Measurements from ENCODE around the gene SCO1. TPM values are rescaled to one million over a fixed set of nuclear protein-coding genes. Genes with fewer than 3 reads are reported as not detected.
"Not testable (repeated sequence)": the region's sequence is repeated elsewhere in the genome, so short reads cannot be mapped to it uniquely, and the experiment has no call there.

The SCO1 gene
- total RNA-seq, 1 experiment from 2014 or later, result 60.3 TPM

DNA sequence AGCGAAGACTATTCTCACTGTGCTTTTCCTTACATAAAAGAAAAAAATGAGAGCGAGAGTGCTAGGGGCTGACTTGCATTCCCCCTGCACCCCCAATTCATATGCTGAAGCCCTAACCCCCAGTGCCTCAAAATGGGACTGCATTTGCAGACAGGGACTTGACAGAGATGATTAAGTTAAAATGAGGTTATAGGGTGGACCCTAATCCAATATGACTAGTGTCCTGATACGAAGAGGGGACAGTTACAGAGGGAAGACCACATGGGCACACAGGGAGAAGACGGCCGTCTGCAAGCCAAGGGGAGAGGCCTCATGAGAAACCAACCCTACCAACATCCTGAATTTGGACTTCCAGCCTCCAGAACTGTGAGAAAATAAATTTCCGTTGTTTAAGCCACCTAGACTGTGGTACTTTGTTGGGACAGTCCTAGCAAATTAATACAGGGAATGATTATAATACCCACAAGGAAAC lies 34.1 kb upstream of the SCO1 start:
- Histone ChIP-seq H2BK15ac (ENCODE audit: low read depth, low read length) (no peak overlapping the region), H3K14ac (ENCODE audit: insufficient read depth, low read length) (no peak overlapping the region), H3K4ac (ENCODE audit: low read depth, low read length) (no peak overlapping the region), H3K79me1 (ENCODE audit: insufficient read depth, low read depth, low read length, poor library complexity, severe bottlenecking) (no peaks in the 10 kb centered on the region), H3T11ph (ENCODE audit: low read length) (no peak overlapping the region), H3K4me2 (ENCODE audit: insufficient read depth, insufficient read length, low read length) (peak overlapping the region; percentile 65), H3K4me1 (ENCODE audit: insufficient read depth, low read length) (no peaks in the 10 kb centered on the region; the same call in 1 of the 2 replicates), H3K18ac (ENCODE audit: insufficient read length, low read depth, low read length) (no peak overlapping the region), H3K23me2 (ENCODE audit: insufficient read length, low read depth, low read length, poor library complexity, severe bottlenecking) (no peaks in the 10 kb centered on the region), H3K79me2 (ENCODE audit: insufficient read depth, low read length) (no peaks in the 10 kb centered on the region), H2AK5ac (ENCODE audit: insufficient read length, low read length) (no peak overlapping the region), H2BK120ac (ENCODE audit: low read depth, low read length, poor library complexity, severe bottlenecking) (no peak overlapping the region), H2BK5ac (ENCODE audit: insufficient read length, low read length) (no peak overlapping the region), H2BK20ac (ENCODE audit: low read depth, low read length, poor library complexity, severe bottlenecking) (no peak overlapping the region), H2AFZ (ENCODE audit: low read length) (no peak overlapping the region), H4K91ac (ENCODE audit: insufficient read length, low read depth, low read length) (no peak overlapping the region), H2BK12ac (ENCODE audit: insufficient read length, low read depth, low read length) (no peak overlapping the region), H3K27ac (ENCODE audit: insufficient read length, low read depth, low read length) (no peak overlapping the region), H3K56ac (ENCODE audit: insufficient read length, low read depth, low read length) (no peak overlapping the region), H4K8ac (replicated peaks; ENCODE audit: insufficient read length, low read depth, low read length) (no peak overlapping the region), H3K9me3 (ENCODE audit: control insufficient read depth, low read depth, low read length) (no peaks in the 10 kb centered on the region), H3K27me3 (ENCODE audit: insufficient read depth, low read length) (no peaks in the 10 kb centered on the region), H4K5ac (ENCODE audit: insufficient read length, low read depth, low read length) (no peak overlapping the region), H3K23ac (ENCODE audit: insufficient read length, low read depth, low read length) (no peak overlapping the region), H4K20me1 (ENCODE audit: control insufficient read depth, insufficient read depth, insufficient read length) (no peaks in the 10 kb centered on the region), H3K9ac (ENCODE audit: extremely low read depth, insufficient read length, low read length) (no peak overlapping the region)
- peak overlapping the region; percentile 79 to 90 for H3K4me3 Mint-ChIP-seq
- H3K27ac Mint-ChIP-seq, result no peak overlapping the region
- TF ChIP-seq, protein P1, sequence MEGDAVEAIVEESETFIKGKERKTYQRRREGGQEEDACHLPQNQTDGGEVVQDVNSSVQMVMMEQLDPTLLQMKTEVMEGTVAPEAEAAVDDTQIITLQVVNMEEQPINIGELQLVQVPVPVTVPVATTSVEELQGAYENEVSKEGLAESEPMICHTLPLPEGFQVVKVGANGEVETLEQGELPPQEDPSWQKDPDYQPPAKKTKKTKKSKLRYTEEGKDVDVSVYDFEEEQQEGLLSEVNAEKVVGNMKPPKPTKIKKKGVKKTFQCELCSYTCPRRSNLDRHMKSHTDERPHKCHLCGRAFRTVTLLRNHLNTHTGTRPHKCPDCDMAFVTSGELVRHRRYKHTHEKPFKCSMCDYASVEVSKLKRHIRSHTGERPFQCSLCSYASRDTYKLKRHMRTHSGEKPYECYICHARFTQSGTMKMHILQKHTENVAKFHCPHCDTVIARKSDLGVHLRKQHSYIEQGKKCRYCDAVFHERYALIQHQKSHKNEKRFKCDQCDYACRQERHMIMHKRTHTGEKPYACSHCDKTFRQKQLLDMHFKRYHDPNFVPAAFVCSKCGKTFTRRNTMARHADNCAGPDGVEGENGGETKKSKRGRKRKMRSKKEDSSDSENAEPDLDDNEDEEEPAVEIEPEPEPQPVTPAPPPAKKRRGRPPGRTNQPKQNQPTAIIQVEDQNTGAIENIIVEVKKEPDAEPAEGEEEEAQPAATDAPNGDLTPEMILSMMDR (conservative IDR thresholded peaks at IDR 0.05), result 0 out of 3 replicates have a peak, but pooled peaks have one; percentile 13
- peaks cover 0 to 2% of the 10 kb centered on the region in 2 experiments; a peak in 4 of 5 replicates for H3K9me3 Mint-ChIP-seq
- no peak for DNase-seq
- WGBS (ENCODE audit: extremely low coverage, insufficient read length, low lambda C conversion rate), result no CpG with 5 or more reads among the region's 6 CpGs
- H3K36me3 Mint-ChIP-seq (ENCODE audit: insufficient read depth in 1 of 3, low read depth in 3 of 3), result peaks cover 0 to 4% (median 2%) of the 10 kb centered on the region in 3 experiments; a peak in 4 of 7 replicates
- peaks cover 20 to 21% of the 10 kb centered on the region in 2 experiments for H3K4me1 Mint-ChIP-seq
- peaks cover 1% of the 10 kb centered on the region; the same call in 1 of the 2 replicates for H3K27me3 Mint-ChIP-seq (ENCODE audit: low read depth)

DNA sequence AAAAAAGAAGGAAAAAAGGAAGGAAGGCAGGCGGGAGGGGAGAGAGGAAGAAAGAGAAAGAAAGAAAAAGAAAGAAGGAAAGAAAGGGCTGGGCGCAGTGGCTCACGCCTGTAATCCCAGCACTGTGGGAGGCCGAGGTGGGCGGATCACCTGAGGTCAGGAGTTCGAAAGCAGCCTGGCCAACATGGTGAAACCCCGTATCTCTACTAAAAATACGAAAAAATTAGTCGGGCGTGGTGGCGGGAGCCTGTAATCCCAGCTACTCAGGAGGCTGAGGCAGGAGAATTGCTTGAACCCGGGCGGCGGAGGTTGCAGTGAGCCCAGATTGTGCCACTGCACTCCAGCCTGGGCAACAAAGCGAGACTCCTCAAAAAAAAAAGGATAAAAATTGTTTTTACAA lies 32.9 kb upstream of the SCO1 start:
- DNase-seq, result peak; percentile 18
- not testable (repeated sequence) for H3K79me2 ChIP-seq (ENCODE audit: insufficient read depth, low read length); H3K9me3 ChIP-seq (ENCODE audit: control insufficient read depth, low read depth, low read length); H2BK120ac ChIP-seq (ENCODE audit: low read depth, low read length, poor library complexity, severe bottlenecking); H3K36me3 Mint-ChIP-seq (ENCODE audit: insufficient read depth in 1 of 3, low read depth in 3 of 3); H3T11ph ChIP-seq (ENCODE audit: low read length); H3K4ac ChIP-seq (ENCODE audit: low read depth, low read length); H2BK12ac ChIP-seq (ENCODE audit: insufficient read length, low read depth, low read length); H3K14ac ChIP-seq (ENCODE audit: insufficient read depth, low read length); H2BK5ac ChIP-seq (ENCODE audit: insufficient read length, low read length); H4K8ac ChIP-seq (replicated peaks; ENCODE audit: insufficient read length, low read depth, low read length); H3K27me3 Mint-ChIP-seq (ENCODE audit: low read depth); H3K79me1 ChIP-seq (ENCODE audit: insufficient read depth, low read depth, low read length, poor library complexity, severe bottlenecking); H3K23me2 ChIP-seq (ENCODE audit: insufficient read length, low read depth, low read length, poor library complexity, severe bottlenecking); H2AFZ ChIP-seq (ENCODE audit: low read length); H3K9me3 Mint-ChIP-seq; H3K27me3 ChIP-seq (ENCODE audit: insufficient read depth, low read length); H3K56ac ChIP-seq (ENCODE audit: insufficient read length, low read depth, low read length); H2BK15ac ChIP-seq (ENCODE audit: low read depth, low read length); H2BK20ac ChIP-seq (ENCODE audit: low read depth, low read length, poor library complexity, severe bottlenecking); H3K18ac ChIP-seq (ENCODE audit: insufficient read length, low read depth, low read length); H2AK5ac ChIP-seq (ENCODE audit: insufficient read length, low read length); H4K20me1 ChIP-seq (ENCODE audit: control insufficient read depth, insufficient read depth, insufficient read length); H4K91ac ChIP-seq (ENCODE audit: insufficient read length, low read depth, low read length); H3K4me1 ChIP-seq (ENCODE audit: insufficient read depth, low read length); H4K5ac ChIP-seq (ENCODE audit: insufficient read length, low read depth, low read length); H3K23ac ChIP-seq (ENCODE audit: insufficient read length, low read depth, low read length)
- Mint-ChIP-seq H3K4me3 (peak overlapping the region; percentile 79 to 90), H3K4me1 (peaks cover 20 to 21% of the 10 kb centered on the region in 2 experiments), H3K27ac (peak overlapping the region; percentile 94 to 98 (median 95))
- H3K4me2 ChIP-seq (ENCODE audit: insufficient read depth, insufficient read length, low read length), result peak overlapping the region; percentile 65
- peak overlapping the region; percentile 6 for H3K27ac ChIP-seq (ENCODE audit: insufficient read length, low read depth, low read length)
- H3K9ac ChIP-seq (ENCODE audit: extremely low read depth, insufficient read length, low read length), result peak overlapping the region; percentile 48
- no CpG with 5 or more reads among the region's 15 CpGs for WGBS (ENCODE audit: extremely low coverage, insufficient read length, low lambda C conversion rate)
